MCF 10A (cell line): ENCODE results near the gene PDE4D. TPM values are rescaled to one million over a fixed set of nuclear protein-coding genes. Genes with fewer than 3 reads are reported as not detected.

Experiments
- BruUV-seq: library from RNA; stranded (reverse); fragments of 400-500 nt; replicated peaks from 2 replicates; lab custom pipeline; 2021; lab: Mats Ljungman, UMichigan
- CTCF ChIA-PET: fragments of 300-600 bp; sonication (Branson Sonifier 250); formaldehyde crosslinking; extraction: SDS; loops from one replicate; lab custom pipeline; 2021; ENCODE audit warnings: antibody characterized with exemption, inconsistent platforms; lab: Yijun Ruan, JAX
- POLR2A ChIA-PET: fragments of 300-600, 350-650 bp; sonication (Branson Sonifier 250); formaldehyde crosslinking; extraction: SDS; loops from one replicate; lab custom pipeline; 2020; ENCODE audit warnings: antibody characterized with exemption, inconsistent platforms; lab: Yijun Ruan, JAX
- DNase-seq: peaks from one replicate; pipeline ENCODE4 v3.0.0-alpha.2; 2018; ENCODE audit not compliant: unreplicated experiment
- H3K27ac Mint-ChIP-seq: one replicate; pipeline ENCODE4 v1.8.0; 2022; ENCODE audit warnings: mild to moderate bottlenecking, low read depth, mixed read lengths; ENCODE audit not compliant: unreplicated experiment
- H3K27me3 Mint-ChIP-seq: one replicate; pipeline ENCODE4 v1.8.0; 2022; ENCODE audit warnings: mixed read lengths; ENCODE audit not compliant: insufficient read depth, unreplicated experiment
- H3K36me3 Mint-ChIP-seq: one replicate; pipeline ENCODE4 v1.8.0; 2022; ENCODE audit warnings: mild to moderate bottlenecking, moderate library complexity, mixed read lengths; ENCODE audit not compliant: insufficient read depth, unreplicated experiment
- H3K4me1 Mint-ChIP-seq: one replicate; pipeline ENCODE4 v1.8.0; 2022; ENCODE audit warnings: mixed read lengths; ENCODE audit not compliant: insufficient read depth, unreplicated experiment
- H3K4me3 Mint-ChIP-seq: one replicate; pipeline ENCODE4 v1.8.0; 2022; ENCODE audit warnings: mild to moderate bottlenecking, moderate library complexity, mixed read lengths; ENCODE audit not compliant: unreplicated experiment
- H3K9me3 Mint-ChIP-seq: one replicate; pipeline ENCODE4 v1.8.0; 2022; ENCODE audit warnings: mixed read lengths; ENCODE audit not compliant: unreplicated experiment
- CTCF ChIP-seq: fragments of 200-600 bp; IDR thresholded peaks from one replicate; pipeline ENCODE4 v1.8.0; 2022; ENCODE audit warnings: antibody characterized with exemption, mild to moderate bottlenecking; ENCODE audit not compliant: unreplicated experiment
- intact Hi-C: fragments of 100-400 bp; cut with micrococcal nuclease; formaldehyde crosslinking; loops from 2 replicates; pipeline ENCODE4 v1.14.1; 2022
- total RNA-seq: library from RNA; stranded (reverse); gene quantifications from 2 replicates; pipeline ENCODE4 v1.2.3, GENCODE V29; 2022

PDE4D gene
- total RNA-seq, 1 experiment from 2014 or later: 85.0 TPM

GRCh38 chr5:59002162-59002825 lies 891.2 kb downstream of the PDE4D start:
- Mint-ChIP-seq H3K27ac (no peak overlapping the region), H3K4me3 (no peak overlapping the region), H3K9me3 (no peaks in the 10 kb centered on the region), H3K27me3 (no peaks in the 10 kb centered on the region), H3K4me1 (peaks cover 30% of the 10 kb centered on the region), H3K36me3 (peaks cover 8% of the 10 kb centered on the region)
- BruUV-seq: no TSS peak
- intact Hi-C loops: no loop called here
- no peak for DNase-seq
- POLR2A ChIA-PET: interaction anchor here (0.6 kb wide), 1 partner anchor 138 kb away, joined by 3 read pairs; no protein-coding TSS in a partner anchor
- CTCF ChIA-PET: interaction anchor here (0.6 to 11.1 kb wide), 4 partner anchors 51 to 172 kb away, joined by 3 to 149 read pairs (median 14); no protein-coding TSS in a partner anchor
- TF ChIP-seq CTCF: no peak

DNA sequence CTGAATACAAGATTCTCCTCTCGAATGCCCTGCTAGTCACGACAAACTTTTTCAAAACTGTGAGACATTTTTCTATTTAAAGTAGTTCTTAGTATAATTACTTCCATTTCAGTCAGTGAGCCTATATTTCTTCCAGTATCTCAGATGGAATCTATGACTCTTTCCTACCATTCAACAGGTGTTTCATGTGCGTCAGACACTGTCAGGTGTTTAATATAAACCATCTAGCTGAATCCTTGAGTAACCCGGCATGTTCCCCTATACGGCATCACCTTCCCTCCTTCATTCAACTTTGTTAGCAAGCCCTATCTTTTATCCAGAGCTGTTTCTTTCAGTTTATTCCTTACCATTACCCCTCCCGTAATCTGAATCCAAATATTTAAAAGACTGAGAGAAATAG lies 891.8 kb downstream of the PDE4D start:
- H3K36me3 Mint-ChIP-seq: peaks cover 8% of the 10 kb centered on the region
- no peak overlapping the region for H3K27ac Mint-ChIP-seq
- H3K4me3 Mint-ChIP-seq: no peak overlapping the region
- CTCF ChIA-PET: interaction anchor here (1.3 to 11.1 kb wide), 3 partner anchors 109 to 173 kb away, joined by 4 to 149 read pairs (median 25); no protein-coding TSS in a partner anchor
- no peaks in the 10 kb centered on the region for H3K9me3 Mint-ChIP-seq
- peaks cover 28% of the 10 kb centered on the region for H3K4me1 Mint-ChIP-seq
- H3K27me3 Mint-ChIP-seq: no peaks in the 10 kb centered on the region
- POLR2A ChIA-PET: interaction anchor here (0.6 to 1.0 kb wide), 2 partner anchors 111 to 139 kb away, joined by 3 read pairs; no protein-coding TSS in a partner anchor
- DNase-seq: no peak
- BruUV-seq: no TSS peak
- TF ChIP-seq CTCF: no peak
- intact Hi-C loops: no loop called here

- intact Hi-C loops: no loop called here
- CTCF ChIA-PET: interaction anchor here (0.6 to 11.1 kb wide), 4 partner anchors 108 to 1616 kb away, joined by 3 to 149 read pairs (median 14); no protein-coding TSS in a partner anchor
- no peak overlapping the region for H3K27ac Mint-ChIP-seq
- H3K4me3 Mint-ChIP-seq: no peak overlapping the region
- TF ChIP-seq CTCF: no peak
- H3K36me3 Mint-ChIP-seq: peaks cover 8% of the 10 kb centered on the region
- no peaks in the 10 kb centered on the region for H3K9me3 Mint-ChIP-seq
- H3K27me3 Mint-ChIP-seq: no peaks in the 10 kb centered on the region
- no TSS peak for BruUV-seq
- POLR2A ChIA-PET: interaction anchor here (1.0 kb wide), 1 partner anchor 110 kb away, joined by 3 read pairs; no protein-coding TSS in a partner anchor
- no peak for DNase-seq
- H3K4me1 Mint-ChIP-seq: peaks cover 24% of the 10 kb centered on the region
Observed at GRCh38 chr5:59001154-59001553, 892.4 kb downstream of the PDE4D start.

- no TSS peak for BruUV-seq
- peaks cover 8% of the 10 kb centered on the region for H3K36me3 Mint-ChIP-seq
- no peak for DNase-seq
- H3K27me3 Mint-ChIP-seq: no peaks in the 10 kb centered on the region
- POLR2A ChIA-PET: no interaction called here
- H3K27ac Mint-ChIP-seq: no peak overlapping the region
- CTCF ChIA-PET: interaction anchor here (0.6 to 11.1 kb wide), 3 partner anchors 107 to 1617 kb away, joined by 3 to 149 read pairs (median 25); no protein-coding TSS in a partner anchor
- H3K4me1 Mint-ChIP-seq: peaks cover 24% of the 10 kb centered on the region
- no peak for TF ChIP-seq CTCF
- no peak overlapping the region for H3K4me3 Mint-ChIP-seq
- intact Hi-C loops: no loop called here
- H3K9me3 Mint-ChIP-seq: no peaks in the 10 kb centered on the region
Observed at GRCh38 chr5:59000211-59000610, 893.3 kb downstream of the PDE4D start.
